Germinal center (tissue), 1 donor: Measurements from ENCODE around the gene GSTO1.
"Not testable (repeated sequence)": the region's sequence is repeated elsewhere in the genome, so short reads cannot be mapped to it uniquely, and the experiment has no call there.

ENCODE experiments used
- DNase-seq: peaks from one replicate; pipeline ENCODE4 v3.0.0; 2012; ENCODE audit warnings: mixed read lengths, low spot score

Gene GSTO1

GRCh38 chr10:104254493-104255310, at the start of gene GSTO1:
Gene GSTO1, plus strand, starts transcription at chr10:104254892. Its CDS starts 37 bp downstream, at chr10:104254929.
- DNase-seq = peak; percentile 65

DNA sequence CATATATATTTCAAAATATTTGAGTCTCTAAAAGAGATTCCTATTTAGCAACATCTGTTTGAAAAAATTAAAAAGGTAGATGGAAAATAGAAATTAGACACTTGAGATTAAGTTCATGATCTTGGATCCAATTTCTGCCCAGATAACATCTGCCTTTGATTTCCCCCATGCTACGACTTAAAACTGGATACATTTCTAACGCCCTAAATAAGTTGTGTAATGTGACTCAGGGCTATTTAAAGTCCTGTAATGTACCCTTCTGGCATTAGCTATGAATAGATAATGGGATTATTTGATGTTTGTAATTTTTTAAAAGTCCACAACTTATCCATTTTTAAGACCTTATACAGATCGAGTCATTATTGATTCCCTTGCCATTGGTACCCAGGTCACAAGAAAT, 46.0 kb upstream of the GSTO1 start:
- no peak for DNase-seq

- peak; percentile 9 for DNase-seq
Observed at GRCh38 chr10:104209575-104210198, 45.0 kb upstream of the GSTO1 start.

GRCh38 chr10:104216631-104217030, 38.1 kb upstream of the GSTO1 start:
- DNase-seq = no peak

GRCh38 chr10:104218751-104219150, 35.9 kb upstream of the GSTO1 start:
- DNase-seq = no peak

- no peak for DNase-seq
Observed at GRCh38 chr10:104220522-104220921, 34.2 kb upstream of the GSTO1 start.

GRCh38 chr10:104223304-104223703, 31.4 kb upstream of the GSTO1 start:
- DNase-seq = no peak

- DNase-seq = no peak
Observed at GRCh38 chr10:104230490-104230889, 24.2 kb upstream of the GSTO1 start.

DNA sequence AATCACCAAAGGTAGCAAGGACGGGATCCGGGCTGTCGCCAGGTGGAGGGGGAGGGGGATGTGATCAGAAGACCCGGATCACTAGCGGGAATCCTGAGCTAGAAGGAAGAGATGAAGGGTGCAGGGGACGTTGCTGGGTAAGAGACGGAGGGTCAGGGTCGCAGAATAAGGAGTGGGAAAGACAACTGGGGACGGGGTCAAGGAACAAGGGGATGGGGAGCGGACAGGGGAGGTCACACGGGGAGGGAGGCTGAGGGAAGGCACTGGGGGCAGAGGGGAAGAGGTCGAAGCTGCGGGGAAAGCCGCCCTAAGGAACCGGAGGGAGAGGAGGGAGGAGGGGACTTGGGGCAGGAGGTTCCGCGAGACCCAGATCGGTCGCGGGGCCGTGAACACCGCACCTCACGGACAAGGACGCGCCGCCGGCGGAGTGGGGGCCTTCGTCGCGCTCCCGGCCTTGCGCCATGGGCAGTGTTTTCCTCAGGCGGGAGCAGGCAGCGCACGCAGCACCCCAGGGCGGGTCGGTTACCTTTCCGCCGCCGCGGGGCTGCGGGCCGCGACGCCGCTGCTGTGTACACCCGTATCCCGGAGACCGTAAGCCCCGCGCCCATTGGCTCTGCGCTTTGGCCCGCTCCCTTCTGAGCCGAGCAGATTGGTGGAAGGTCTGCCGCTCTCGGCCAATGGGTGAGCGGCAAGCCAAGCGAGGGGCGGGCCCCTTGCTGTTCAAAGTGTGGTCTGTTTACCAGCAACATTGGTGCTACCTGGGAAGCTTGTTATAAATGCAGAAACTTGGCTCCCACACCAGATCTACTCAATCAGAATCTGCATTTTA, 22.7 kb upstream of the GSTO1 start, which contains the start of gene CFAP43:
TSS of gene CFAP43 (minus strand) at position 581 of the 829 bp plus-strand sequence. CDS start at position 463, 118 bp downstream.
- peak; percentile 99 for DNase-seq

DNA sequence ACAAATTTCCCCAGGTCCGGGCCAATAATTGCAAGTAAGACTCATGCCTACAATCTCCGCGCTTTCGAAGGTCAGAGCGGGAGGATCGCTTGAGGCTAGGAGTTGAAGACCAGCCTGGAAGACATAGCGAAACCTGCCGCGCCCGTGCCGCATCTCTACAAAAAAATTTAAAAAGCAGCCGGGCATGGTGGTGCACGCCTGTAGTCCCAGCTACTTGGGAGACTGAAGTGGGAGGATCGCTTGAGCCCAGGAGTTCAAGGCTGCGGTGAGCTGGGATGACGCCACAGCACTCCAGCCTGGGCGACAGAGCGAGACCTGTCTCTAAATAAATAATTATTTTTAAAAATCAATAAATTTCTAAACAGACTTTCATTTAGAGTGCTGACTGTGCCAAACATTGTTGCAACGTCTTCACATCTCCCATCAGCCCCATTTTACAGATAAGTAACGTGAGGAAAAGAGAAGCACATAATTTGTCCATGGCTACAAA, 22.0 kb upstream of the GSTO1 start:
- no peak for DNase-seq

- no peak for DNase-seq
Observed at GRCh38 chr10:104233817-104234216, 20.9 kb upstream of the GSTO1 start.

DNA sequence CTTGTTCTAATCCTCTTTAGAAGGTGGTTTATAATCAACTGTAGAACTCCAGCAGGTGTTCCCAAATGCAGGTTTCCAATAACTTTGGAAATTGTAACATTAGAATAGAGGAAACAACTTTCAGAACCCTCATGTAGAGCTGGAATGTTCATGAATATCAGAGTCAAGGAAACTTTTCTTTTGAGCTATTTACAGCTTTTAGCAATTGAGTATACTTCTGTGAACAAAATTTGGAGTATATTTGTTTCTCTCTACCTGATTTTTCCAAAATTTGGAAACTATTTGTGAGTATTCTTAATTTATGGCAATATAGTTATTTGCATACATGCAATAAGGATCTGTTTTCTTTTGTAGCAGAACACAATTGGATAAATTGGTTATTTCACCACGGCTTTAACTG, 19.8 kb upstream of the GSTO1 start:
- no peak for DNase-seq

DNA sequence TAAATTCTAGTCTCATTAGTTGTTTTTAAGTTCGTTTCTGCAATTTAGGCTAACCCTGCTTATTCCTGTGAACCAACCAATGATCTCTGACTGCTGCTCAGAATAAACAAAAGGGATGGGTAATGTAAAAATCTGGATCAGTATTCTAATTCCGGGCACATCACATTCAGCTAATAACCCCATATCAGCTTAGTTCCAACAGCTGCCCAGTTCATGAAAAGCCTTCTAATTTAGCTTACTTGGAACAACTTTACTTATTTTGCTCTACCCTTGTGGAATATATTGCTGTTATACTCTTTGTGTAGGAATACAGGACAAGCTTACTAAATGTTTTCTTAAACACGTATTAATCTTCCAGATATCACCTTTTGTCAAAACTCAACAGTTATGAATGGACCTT, 18.9 kb upstream of the GSTO1 start:
- DNase-seq = no peak

- DNase-seq = no peak
Observed at GRCh38 chr10:104240078-104240477, 14.6 kb upstream of the GSTO1 start.

DNA sequence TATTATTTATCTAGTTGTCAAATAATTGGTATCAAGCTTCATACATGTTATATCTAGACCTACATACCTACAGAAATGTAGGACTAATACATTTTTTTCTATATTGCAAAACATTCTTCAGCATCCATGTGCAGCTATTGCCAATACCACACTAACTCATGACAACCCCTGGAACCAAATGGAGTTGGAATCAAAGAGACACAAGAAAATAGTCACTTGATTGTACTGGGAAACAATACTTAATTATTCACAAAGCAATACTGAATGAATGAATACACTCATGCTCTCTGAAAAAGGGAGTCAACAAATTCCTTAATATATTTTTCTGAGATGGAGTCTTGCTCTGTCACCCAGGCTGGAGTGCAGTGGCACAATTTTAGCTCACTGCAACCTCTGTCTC, 12.1 kb upstream of the GSTO1 start:
- no peak for DNase-seq

GRCh38 chr10:104243009-104243408, 11.7 kb upstream of the GSTO1 start:
- DNase-seq = not testable (repeated sequence)

GRCh38 chr10:104243512-104243911, 11.2 kb upstream of the GSTO1 start:
- no peak for DNase-seq

DNA sequence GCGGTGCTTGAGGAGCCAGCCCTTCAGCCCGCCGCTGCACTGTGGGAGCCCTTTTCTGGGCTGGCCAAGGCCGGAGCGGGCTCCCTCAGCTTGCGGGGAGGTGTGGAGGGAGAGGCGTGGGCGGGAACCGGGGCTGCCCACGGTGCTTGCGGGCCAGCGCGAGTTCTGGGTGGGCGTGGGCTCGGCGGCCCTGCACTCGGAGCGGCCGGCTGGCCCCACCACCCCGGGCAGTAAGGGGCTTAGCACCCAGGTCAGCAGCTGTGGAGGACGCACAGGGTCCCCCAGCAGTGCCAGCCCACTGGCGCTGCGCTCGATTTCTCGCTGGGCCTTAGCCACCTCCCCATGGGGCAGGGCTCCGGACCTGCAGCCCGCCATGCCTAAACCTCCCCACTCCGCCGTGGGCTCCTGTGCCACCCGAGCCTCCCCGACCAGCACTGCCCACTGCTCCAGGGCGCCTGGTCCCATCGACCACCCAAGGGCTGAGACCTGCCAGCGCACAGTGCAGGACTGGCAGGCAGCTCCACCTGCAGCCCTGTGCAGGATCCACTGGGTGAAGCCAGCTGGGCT, 9.5 kb upstream of the GSTO1 start:
- DNase-seq = no peak

DNA sequence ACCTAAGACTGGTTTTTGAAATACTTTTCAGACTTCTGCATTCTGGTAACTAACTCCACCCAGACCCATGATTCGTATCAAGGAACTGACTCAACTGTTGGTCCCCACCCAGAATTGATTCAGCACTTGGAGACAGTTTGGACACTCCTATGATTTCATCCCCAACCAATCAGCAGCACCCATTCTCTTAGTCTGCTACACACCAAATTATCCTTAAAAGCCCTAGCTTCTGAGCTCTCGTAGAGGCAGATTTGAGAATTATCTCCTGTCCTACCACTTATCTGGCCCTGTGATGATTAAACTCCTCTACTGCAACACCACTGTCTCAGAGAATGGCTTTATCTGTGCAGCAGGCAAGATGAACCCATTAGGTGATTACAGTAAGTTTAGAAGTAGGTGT, 7.7 kb upstream of the GSTO1 start:
- no peak for DNase-seq

- no peak for DNase-seq
Observed at GRCh38 chr10:104247513-104248146, 7.1 kb upstream of the GSTO1 start.

- DNase-seq = not testable (repeated sequence)
Observed at GRCh38 chr10:104248931-104249330, 5.8 kb upstream of the GSTO1 start.

GRCh38 chr10:104250371-104250770, 4.3 kb upstream of the GSTO1 start:
- no peak for DNase-seq
